ENCODE data around the gene BORCS5. TPM values are rescaled to one million over a fixed set of nuclear protein-coding genes. Genes with fewer than 3 reads are reported as not detected.

Gene BORCS5
- total RNA-seq, 1 donor, result 18.3 TPM

DNA sequence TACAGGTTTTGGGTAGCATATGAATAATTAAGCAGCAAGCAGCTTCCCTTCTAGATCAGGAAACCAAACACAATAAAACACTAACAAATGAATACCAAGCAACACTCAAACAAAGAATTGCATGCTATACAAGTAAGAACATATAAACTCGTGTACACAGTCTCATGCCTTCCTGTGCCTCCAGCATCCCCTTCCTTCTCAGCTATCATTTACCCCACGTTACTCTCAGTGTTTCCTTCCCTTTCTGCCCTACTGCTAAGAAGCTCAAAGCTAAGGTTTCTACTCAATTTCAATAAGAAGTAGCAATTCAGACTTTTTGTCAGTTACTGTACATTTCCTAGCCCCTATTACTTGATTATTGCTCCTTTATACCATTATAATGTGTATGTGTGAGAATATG, 124.8 kb downstream of the BORCS5 start:
- DNase-seq (ENCODE audit: low read depth), result no peak
- H3K4me3 ChIP-seq (ENCODE audit: low read depth, low read length), result no peak overlapping the region
- TF ChIP-seq, protein P1, sequence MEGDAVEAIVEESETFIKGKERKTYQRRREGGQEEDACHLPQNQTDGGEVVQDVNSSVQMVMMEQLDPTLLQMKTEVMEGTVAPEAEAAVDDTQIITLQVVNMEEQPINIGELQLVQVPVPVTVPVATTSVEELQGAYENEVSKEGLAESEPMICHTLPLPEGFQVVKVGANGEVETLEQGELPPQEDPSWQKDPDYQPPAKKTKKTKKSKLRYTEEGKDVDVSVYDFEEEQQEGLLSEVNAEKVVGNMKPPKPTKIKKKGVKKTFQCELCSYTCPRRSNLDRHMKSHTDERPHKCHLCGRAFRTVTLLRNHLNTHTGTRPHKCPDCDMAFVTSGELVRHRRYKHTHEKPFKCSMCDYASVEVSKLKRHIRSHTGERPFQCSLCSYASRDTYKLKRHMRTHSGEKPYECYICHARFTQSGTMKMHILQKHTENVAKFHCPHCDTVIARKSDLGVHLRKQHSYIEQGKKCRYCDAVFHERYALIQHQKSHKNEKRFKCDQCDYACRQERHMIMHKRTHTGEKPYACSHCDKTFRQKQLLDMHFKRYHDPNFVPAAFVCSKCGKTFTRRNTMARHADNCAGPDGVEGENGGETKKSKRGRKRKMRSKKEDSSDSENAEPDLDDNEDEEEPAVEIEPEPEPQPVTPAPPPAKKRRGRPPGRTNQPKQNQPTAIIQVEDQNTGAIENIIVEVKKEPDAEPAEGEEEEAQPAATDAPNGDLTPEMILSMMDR (IDR thresholded peaks at IDR 0.05; ENCODE audit: insufficient read depth, low read length), result no peak

GRCh38 chr12:12482150-12482761, 125.4 kb downstream of the BORCS5 start:
- H3K4me3 ChIP-seq (ENCODE audit: low read depth, low read length), result no peak overlapping the region
- DNase-seq (ENCODE audit: low read depth), result no peak
- TF ChIP-seq, protein P1 (IDR thresholded peaks at IDR 0.05; ENCODE audit: insufficient read depth, low read length), result no peak

DNA sequence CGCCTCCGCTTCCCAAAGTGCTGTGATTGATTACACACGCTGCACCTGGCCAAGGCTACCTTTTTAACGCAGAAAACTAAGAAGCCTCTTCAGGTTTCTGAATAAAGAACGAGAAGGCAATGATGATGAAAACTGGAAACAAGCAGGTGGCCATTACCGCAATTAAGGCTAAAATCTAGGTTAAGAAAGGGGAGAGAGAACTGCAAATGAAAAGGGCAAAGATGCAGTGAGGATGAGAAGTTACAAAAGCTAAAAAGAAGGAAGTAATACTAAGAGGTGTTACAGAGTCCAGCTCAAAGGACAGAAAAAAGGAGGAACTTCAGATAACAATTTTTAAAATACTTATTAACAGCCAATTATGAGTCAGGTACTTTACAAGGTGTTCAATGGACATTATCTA, 126.1 kb downstream of the BORCS5 start:
- DNase-seq (ENCODE audit: low read depth), result no peak
- TF ChIP-seq, protein P1 (IDR thresholded peaks at IDR 0.05; ENCODE audit: insufficient read depth, low read length), result no peak
- H3K4me3 ChIP-seq (ENCODE audit: low read depth, low read length), result no peak overlapping the region

GRCh38 chr12:12483438-12483837, 126.6 kb downstream of the BORCS5 start:
- no peak for DNase-seq (ENCODE audit: low read depth)
- no peak overlapping the region for H3K4me3 ChIP-seq (ENCODE audit: low read depth, low read length)
- TF ChIP-seq, protein P1 (IDR thresholded peaks at IDR 0.05; ENCODE audit: insufficient read depth, low read length), result no peak

GRCh38 chr12:12486661-12487240, 129.9 kb downstream of the BORCS5 start:
- TF ChIP-seq, protein P1 (IDR thresholded peaks at IDR 0.05; ENCODE audit: insufficient read depth, low read length), result no peak
- no peak for DNase-seq (ENCODE audit: low read depth)
- H3K4me3 ChIP-seq (ENCODE audit: low read depth, low read length), result no peak overlapping the region

DNA sequence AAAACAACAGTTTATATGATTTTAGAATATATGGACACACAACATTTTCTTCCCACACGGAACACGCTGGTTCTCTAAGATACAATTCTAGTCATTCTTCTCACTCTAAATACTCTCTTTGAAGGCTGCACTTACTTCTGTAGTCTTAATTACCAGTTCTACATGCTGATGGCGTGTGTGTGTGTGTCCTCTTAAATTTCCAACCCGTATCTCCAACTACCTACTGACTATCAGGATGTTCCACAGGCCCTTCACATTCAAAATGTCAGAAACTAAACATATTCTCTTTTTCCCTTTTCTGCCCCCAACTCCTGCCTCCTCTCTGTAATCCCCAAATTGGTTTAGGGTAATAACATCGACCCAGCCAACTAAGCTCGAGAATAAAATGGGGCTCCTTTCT, 130.6 kb downstream of the BORCS5 start:
- no peak for DNase-seq (ENCODE audit: low read depth)
- TF ChIP-seq, protein P1 (IDR thresholded peaks at IDR 0.05; ENCODE audit: insufficient read depth, low read length), result no peak
- no peak overlapping the region for H3K4me3 ChIP-seq (ENCODE audit: low read depth, low read length)

DNA sequence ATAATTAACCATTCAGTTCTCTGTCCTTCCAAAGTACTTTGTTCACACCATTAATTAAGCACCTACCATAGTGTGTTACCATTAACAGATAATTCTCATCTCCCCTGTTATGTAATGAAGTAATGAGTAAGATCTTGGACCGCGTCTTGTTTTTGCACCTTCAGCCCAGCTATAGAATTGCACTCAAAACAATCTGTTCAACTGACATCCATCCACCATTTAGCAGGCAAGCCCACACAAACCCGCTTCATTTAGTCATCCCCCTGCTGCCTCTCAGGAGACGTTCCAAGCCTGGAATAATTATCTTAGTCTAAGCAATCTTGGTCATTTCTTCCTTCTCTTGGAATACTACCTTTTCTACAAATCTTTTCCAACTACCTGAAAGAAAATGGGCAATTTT, 131.4 kb downstream of the BORCS5 start:
- no peak overlapping the region for H3K4me3 ChIP-seq (ENCODE audit: low read depth, low read length)
- TF ChIP-seq, protein P1 (IDR thresholded peaks at IDR 0.05; ENCODE audit: insufficient read depth, low read length), result no peak
- no peak for DNase-seq (ENCODE audit: low read depth)

Data from fibroblast of the aortic adventitia (primary cell).